ENCODE data around the gene ADK.
"Not testable (repeated sequence)": the region's sequence is repeated elsewhere in the genome, so short reads cannot be mapped to it uniquely, and the experiment has no call there.

The ADK gene

DNA sequence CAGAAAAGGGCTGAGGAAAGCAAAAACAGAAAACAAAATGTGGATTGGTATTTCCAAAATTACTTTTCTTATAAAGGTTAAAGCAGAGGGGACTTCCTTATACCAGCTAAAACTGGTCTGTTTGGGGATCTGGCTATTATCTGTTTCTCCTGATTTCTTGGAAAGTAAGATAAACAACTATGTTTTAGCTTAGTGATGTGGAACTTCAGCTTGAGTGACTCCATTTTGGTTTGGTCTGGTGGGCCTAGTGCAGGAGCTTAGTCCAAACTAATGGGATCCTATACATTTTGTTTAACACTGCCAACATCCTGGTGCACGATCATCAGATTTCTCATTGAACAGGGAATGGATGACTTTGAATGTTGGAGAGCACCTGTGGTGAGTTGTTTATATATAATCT lies 283.5 kb downstream of the ADK start:
- DNase-seq = no peak

DNA sequence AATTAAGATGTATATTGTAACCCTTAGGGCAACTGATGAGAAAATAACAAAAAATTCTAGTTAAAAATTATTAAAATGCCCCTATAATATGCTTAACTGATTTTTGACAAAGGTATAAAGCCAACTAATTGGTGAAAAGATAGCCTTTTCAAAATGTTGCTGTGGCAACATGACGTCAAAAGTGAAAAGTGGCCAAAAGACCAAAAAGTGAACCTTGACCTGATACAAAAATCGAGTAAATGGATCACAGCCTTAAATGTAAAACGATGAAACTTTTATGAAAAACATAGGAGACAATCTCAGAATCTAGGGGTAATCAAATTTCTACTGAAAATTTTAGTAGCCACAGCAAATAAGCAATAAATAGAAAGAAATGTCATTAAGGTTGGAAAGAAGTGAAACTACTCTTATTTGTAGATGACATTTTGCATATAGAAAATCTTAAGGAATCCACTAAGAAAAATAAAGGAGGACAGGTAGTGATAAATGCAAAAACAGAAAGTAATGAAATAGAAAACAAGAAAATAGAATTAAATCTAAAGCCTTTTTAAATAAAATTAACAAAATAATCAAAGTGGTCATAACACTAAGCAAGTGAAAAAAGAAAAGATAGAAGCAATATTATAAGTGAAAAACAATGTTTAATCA lies 285.6 kb downstream of the ADK start:
- DNase-seq = no peak

GRCh38 chr10:74437822-74438221 lies 286.8 kb downstream of the ADK start:
- DNase-seq = no peak

DNA sequence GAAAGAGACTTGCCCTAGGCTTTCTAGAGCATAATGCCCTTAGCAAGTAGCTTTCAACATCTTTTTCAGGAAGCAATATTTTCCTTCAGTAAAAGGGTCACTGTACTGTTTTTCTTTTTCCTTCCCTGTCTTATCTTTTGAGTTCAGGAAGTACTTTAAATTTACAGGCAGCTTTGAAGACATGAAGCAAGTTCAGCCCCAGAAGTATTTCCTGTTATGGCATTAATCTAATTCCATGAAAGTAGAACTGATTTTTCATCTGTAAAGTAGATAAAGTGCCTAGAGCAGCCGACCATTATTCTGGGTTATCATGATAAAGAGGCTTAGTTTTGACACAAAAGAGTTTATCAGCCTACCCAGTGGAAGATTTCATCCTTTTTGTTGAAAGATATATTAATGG lies 288.2 kb downstream of the ADK start:
- no peak for DNase-seq

- DNase-seq = no peak
Measured at GRCh38 chr10:74445493-74445892, 294.5 kb downstream of the ADK start.

GRCh38 chr10:74450602-74451001 lies 299.6 kb downstream of the ADK start:
- no peak for DNase-seq

DNA sequence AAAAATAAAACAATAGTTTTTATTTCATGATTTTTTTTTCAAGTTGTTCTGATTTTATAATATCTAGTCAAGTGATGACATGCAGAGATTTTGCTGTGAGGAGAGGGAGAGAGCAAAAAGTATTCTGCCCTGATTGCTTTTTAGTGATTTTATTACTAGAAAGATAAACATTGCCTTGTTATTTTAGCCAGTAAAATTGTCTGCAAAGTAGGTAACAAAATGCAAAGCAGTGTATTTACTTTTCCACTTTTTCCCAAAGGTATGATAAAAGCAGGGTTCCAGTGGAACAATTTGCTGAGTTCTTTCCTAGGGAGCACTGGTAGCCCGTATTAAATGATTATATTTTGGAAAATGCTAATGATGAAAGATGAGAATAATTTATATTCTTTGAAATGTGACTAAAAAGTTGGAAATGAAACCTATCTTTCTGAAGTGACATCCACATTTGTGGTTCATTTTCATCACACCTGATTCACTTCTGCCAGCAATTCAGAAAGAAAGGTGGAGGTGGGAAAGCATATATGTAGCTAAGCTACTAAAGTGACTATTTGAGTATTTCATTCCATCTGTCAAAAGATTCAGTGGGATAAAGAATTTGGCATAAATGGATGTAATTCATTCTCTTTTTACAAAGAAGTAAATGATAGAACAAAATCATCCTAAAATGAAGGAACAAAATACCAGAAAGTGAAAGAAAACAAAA lies 300.3 kb downstream of the ADK start:
- DNase-seq = no peak

GRCh38 chr10:74453169-74453568 lies 302.1 kb downstream of the ADK start:
- no peak for DNase-seq

DNA sequence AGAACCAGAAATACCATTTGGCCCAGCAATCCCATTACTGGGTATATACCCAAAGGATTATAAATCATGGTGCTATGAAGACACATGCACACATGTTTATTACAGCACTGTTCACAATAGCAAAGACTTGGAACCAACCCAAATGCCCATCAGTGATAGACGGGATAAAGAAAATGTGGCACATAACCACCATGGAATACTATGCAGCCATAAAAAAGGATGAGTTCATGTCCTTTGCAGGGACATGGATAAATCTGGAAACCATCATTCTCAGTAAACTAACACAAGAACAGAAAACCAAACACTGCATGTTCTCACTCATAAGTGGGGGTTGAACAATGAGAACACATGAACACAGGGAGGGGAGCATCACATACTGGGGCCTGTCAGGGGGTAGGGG lies 306.5 kb downstream of the ADK start:
- not testable (repeated sequence) for DNase-seq

- no peak for DNase-seq
Measured at GRCh38 chr10:74460812-74461211, 309.8 kb downstream of the ADK start.

GRCh38 chr10:74474022-74474713 lies 323.1 kb downstream of the ADK start:
- DNase-seq = no peak

GRCh38 chr10:74476162-74476706 lies 325.2 kb downstream of the ADK start:
- not testable (repeated sequence) for DNase-seq

DNA sequence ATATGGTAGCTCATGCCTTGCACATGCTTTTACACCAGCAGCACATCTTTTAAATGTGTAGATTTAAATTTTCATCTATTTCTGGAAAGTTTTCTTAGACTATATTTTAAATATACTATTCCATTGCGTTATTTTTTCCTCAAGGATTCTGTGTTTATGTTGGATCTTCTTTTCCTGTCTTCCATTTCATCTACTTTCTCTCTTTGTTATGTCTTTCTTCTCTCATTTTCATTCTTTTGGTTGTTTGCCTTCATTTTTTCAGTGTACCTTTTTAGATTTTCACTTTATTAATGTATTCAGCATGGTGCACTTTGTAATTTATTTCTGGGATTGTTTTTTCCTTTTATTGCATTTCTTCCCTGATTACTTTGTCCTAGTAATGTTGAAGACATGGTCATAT lies 329.8 kb downstream of the ADK start:
- DNase-seq = no peak

DNA sequence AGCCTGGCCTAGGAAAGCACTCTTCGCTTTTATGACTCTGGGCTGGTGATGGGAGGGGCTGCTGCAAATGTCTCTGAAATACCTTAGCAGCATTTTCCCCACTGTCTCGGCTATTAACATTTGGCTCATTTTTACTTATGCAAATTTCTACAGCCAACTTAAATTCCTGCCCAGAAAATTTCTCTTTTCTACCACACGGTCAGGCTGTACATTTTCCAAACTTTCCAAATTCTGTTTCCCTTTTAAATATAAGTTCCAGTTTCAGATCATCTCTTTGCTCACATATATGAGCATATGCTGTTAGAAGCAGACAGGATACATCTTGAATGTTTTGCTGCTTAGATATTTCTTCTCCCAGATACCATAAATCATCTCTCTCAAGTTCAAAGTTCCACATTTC lies 332.3 kb downstream of the ADK start:
- DNase-seq = no peak

GRCh38 chr10:74485283-74485682 lies 334.3 kb downstream of the ADK start:
- no peak for DNase-seq

DNA sequence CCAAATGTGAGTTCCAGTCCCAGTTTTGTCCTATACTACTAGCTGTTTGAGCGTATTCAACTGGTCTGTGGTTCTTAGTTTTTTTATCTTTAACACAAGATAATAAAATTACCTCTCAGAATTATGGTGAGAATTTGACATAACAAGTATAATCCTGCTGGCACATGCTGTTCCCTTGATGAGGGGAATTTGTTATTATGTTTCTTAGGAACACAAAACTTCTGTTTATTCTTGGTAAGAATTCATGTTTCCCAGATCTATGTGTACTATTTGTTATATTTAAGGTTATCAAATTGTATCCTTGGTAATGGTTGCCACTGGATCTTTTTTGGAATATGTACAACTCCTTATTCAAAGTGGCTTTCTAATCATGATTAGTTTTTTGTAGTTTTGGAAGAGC lies 335.6 kb downstream of the ADK start:
- DNase-seq = no peak

DNA sequence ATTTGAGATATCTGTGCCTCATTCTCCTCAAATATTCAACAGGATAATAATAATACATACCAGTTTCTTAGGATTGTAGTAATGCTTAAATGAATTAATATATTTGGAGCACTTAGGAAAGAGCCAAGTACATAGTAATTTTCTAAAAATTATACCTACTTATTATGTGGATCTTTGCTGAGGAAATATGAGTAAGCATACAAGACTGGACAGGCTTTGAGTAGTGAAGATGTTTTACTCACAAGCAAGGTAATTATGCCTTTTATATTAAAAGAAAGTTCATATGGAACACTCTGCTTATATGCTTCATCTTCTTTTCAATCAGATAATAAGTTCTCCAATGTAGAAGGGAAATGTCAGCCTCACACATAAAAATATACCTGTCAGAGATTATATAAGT lies 337.9 kb downstream of the ADK start:
- DNase-seq = no peak

DNA sequence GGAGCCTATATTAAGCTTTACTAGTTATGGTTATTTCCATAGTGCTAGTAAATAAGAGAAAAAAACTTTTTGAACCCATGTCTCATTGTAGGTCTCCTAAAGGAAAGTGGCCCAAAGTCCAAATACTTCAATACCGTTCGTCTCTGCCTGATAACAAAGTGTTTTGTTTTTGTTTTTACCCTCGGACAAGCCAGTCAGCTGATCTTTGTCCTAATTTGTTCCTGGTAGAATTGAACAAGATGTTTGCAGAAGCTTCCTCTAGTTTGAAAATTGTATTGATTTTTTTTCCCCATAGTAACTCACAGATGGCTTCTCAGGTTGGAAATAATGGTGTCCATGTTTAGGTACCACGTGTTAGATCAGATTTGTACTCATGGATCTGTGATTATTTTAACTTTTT lies 339.5 kb downstream of the ADK start:
- DNase-seq = no peak

DNA sequence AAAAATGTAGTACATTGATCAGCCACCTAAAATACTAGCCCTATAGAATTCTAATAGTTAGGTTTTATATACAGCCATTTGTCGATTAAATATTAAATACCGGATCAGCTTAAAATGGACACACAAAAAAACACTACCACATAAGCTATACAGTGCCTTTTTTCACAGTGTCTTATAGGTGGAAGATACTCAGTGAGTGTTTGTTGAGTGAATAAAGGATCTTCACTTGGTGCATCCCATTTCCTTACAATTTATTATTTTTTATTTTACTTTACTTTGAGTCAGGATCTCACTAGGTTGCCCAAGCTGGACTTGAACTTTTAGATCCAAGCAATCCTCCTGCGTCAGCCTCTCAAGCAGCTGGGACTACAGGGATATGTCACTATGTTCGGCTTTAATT lies 340.0 kb downstream of the ADK start:
- no peak for DNase-seq

GRCh38 chr10:74496276-74496675 lies 345.3 kb downstream of the ADK start:
- DNase-seq = not testable (repeated sequence)

DNA sequence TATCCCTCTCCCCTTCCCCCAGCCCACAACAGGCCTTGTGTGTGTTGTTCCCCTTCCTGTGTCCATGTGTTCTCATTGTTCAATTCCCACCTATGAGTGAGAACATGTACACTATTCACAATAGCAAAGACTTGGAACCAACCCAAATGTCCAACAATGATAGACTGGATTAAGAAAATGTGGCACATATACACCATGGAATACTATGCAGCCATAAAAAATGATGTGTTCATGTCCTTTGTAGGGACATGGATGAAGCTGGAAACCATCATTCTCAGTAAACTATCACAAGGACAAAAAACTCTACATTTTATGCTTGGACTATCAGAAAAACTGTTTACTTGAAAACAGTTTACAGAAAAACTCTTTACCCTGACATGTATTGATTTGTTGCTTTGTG lies 347.6 kb downstream of the ADK start:
- DNase-seq = not testable (repeated sequence)

DNA sequence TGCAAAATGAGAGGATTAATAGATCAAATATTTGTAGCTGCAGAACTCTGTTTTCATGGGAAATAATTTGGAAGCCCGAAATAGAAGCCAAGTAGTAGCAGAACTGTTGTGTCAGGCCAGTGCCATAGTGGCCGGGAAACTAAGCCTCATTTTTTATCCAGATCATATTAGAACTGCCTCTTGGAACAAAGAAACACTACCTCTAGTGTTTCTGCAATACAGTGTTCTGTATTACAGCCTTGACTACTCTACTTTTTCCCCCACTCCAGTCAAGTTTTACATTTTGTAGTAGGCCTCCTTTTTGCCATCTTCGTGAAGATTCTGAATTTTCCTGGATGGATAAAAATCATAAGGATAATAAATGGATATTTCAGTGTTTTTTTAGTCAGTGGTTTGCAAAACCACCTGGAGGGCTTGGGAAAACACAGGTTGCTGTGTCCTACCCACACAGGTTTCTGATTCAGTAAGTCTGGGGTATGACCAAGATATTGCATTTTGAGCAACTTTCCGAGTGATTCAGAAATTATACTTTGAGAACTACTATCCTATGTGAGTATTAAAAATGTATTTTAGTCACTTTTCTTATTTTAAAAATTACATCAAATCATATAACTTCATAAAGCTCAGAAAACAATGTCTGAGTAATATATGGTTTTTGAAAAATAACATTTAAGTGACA lies 349.1 kb downstream of the ADK start:
- DNase-seq = no peak

GRCh38 chr10:74500816-74501215 lies 349.8 kb downstream of the ADK start:
- no peak for DNase-seq
